Measurements from ENCODE around the gene HIRA. TPM values are rescaled to one million over a fixed set of nuclear protein-coding genes. Genes with fewer than 3 reads are reported as not detected.

Gene HIRA
- total and polyA plus RNA-seq, 9 of the 15 experiments (the other 6 are each of a cell fraction or from before 2014, with no cell fraction given) = 0.96 to 132 (median 58.4) TPM

DNA sequence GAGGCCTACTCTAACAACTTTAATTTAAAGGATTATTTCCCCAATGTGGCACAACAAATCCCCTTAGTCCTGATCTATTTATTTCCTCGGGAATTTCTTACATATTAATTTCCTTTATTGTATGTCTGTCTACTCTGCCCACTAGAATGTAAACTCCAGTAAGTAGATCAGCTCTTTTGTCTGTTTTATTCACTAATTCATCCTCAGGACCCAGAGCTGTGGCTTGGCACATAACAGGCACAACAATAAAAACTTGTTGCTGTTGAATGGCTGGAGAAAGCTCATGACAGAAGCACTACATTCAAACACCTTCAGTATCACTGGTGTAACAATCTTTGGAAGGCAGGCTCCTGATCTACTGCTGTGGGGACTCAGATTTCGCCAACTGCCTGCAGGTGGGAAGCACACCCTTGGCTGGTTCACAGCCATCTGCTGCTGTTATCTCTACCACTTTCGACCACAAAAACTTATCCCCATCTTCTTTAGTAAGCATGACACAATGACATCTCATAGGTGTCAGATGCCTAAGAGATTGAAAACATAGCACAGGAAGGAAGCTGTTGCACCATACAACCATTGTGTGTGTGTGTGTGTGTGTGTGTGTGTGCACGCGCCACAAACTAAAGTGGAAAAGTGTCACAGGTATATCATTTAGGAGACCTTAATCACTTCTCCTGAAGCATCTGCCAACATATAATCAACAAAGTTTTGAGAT lies 11.9 kb downstream of the HIRA start (continued):
- TF ChIP-seq HDAC2 (IDR thresholded peaks at IDR 0.05) = no peak
- TF ChIP-seq ZNF263 (CRISPR knock-in tag; IDR thresholded peaks at IDR 0.05; ENCODE audit: borderline replicate concordance) = no peak
- no peak for TF ChIP-seq CBFA2T2 (conservative IDR thresholded peaks at IDR 0.05)
- TF ChIP-seq, protein P1, sequence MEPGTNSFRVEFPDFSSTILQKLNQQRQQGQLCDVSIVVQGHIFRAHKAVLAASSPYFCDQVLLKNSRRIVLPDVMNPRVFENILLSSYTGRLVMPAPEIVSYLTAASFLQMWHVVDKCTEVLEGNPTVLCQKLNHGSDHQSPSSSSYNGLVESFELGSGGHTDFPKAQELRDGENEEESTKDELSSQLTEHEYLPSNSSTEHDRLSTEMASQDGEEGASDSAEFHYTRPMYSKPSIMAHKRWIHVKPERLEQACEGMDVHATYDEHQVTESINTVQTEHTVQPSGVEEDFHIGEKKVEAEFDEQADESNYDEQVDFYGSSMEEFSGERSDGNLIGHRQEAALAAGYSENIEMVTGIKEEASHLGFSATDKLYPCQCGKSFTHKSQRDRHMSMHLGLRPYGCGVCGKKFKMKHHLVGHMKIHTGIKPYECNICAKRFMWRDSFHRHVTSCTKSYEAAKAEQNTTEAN (CRISPR knock-in tag; IDR thresholded peaks at IDR 0.05) = no peak
- TF ChIP-seq, protein P2, sequence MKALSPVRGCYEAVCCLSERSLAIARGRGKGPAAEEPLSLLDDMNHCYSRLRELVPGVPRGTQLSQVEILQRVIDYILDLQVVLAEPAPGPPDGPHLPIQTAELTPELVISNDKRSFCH (CRISPR knock-in tag; IDR thresholded peaks at IDR 0.05) = no peak
- TF ChIP-seq, protein P2 (tag; IDR thresholded peaks at IDR 0.05) = no peak
- peak; percentile 95 for TF ChIP-seq ZNF766 (CRISPR knock-in tag; conservative IDR thresholded peaks at IDR 0.05)
- TF ChIP-seq MCM3 (IDR thresholded peaks at IDR 0.05) = no peak
- 0 out of 2 replicates have a peak, but pooled peaks have one; percentile 27 for TF ChIP-seq ZNF41 (CRISPR knock-in tag; conservative IDR thresholded peaks at IDR 0.05)
- TF ChIP-seq, protein P3, sequence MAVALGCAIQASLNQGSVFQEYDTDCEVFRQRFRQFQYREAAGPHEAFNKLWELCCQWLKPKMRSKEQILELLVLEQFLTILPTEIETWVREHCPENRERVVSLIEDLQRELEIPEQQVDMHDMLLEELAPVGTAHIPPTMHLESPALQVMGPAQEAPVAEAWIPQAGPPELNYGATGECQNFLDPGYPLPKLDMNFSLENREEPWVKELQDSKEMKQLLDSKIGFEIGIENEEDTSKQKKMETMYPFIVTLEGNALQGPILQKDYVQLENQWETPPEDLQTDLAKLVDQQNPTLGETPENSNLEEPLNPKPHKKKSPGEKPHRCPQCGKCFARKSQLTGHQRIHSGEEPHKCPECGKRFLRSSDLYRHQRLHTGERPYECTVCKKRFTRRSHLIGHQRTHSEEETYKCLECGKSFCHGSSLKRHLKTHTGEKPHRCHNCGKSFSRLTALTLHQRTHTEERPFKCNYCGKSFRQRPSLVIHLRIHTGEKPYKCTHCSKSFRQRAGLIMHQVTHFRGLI (CRISPR knock-in tag; IDR thresholded peaks at IDR 0.05) = no peak
- TF ChIP-seq ZNF717 (CRISPR knock-in tag; IDR thresholded peaks at IDR 0.05) = no peak
- TF ChIP-seq SRSF7 (optimal IDR thresholded peaks at IDR 0.05; ENCODE audit: low read depth, low read length) = no peak
- no peak for TF ChIP-seq ZNF347 (CRISPR knock-in tag; IDR thresholded peaks at IDR 0.05; ENCODE audit: low read depth)
- TF ChIP-seq, protein P4, sequence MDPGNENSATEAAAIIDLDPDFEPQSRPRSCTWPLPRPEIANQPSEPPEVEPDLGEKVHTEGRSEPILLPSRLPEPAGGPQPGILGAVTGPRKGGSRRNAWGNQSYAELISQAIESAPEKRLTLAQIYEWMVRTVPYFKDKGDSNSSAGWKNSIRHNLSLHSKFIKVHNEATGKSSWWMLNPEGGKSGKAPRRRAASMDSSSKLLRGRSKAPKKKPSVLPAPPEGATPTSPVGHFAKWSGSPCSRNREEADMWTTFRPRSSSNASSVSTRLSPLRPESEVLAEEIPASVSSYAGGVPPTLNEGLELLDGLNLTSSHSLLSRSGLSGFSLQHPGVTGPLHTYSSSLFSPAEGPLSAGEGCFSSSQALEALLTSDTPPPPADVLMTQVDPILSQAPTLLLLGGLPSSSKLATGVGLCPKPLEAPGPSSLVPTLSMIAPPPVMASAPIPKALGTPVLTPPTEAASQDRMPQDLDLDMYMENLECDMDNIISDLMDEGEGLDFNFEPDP (CRISPR knock-in tag; IDR thresholded peaks at IDR 0.05) = peak; percentile 80; the same call in 1 of the 2 replicates
- TF ChIP-seq, protein P5, sequence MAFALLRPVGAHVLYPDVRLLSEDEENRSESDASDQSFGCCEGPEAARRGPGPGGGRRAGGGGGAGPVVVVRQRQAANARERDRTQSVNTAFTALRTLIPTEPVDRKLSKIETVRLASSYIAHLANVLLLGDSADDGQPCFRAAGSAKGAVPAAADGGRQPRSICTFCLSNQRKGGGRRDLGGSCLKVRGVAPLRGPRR (CRISPR knock-in tag; IDR thresholded peaks at IDR 0.05) = peak; percentile 86; the same call in 1 of the 2 replicates
- no peak for TF ChIP-seq ZNF408 (CRISPR knock-in tag; IDR thresholded peaks at IDR 0.05; ENCODE audit: low read depth)
- TF ChIP-seq TFAM (CRISPR knock-in tag; conservative IDR thresholded peaks at IDR 0.05) = no peak
- TF ChIP-seq ZNF124 (CRISPR knock-in tag; IDR thresholded peaks at IDR 0.05) = no peak
